MM.1S (cell line): ENCODE measurements around the gene HDGFL3.
"Not testable (repeated sequence)": the region's sequence is repeated elsewhere in the genome, so short reads cannot be mapped to it uniquely, and the experiment has no call there.

Experiments
- EZH2phosphoT487 ChIP-seq: fragments of 300-600 bp; sonication (generic); IDR thresholded peaks from 2 replicates; pipeline ENCODE4 v1.6.1; 2018; ENCODE audit warnings: antibody characterized with exemption, low read length
- TF ChIP-seq, protein P1 (sequence below): fragments of 300-600 bp; sonication (generic); IDR thresholded peaks from 2 replicates; pipeline ENCODE4 v1.5.1; 2016; ENCODE audit warnings: antibody characterized with exemption, low read length, mixed read lengths

DNA sequence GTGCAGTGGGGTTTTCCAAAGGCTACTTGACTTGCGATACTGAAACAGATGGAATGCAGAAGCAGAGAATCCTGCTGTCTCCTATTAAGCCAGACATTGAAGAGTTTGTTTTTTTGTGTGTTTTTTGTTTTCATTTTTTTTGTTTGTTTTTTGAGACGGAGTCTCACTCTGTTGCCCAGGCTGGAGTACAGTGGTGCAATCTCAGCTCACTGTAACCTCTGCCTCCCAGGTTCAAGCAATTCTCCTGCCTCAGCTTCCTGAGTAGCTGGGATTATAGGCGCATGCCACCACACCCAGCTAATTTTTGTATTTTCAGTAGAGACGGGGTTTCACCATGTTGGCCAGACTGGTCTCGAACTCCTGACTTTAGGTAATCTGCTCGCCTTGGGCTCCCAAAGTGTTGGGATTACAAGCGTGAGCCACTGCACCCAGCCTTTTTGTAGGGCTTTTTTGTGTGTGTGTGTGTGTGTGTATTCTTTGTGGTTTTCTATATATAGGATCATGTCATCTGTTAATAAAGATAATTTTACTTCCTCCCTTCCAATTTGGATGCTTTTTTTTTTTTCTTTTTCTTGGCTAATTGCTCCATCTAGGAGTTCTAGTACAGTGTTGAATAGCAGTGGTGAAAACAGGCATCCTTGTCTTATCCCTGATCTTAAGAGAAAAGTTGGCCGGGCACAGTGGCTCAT is 121.6 kb downstream of the HDGFL3 start:
- TF ChIP-seq, protein P1, sequence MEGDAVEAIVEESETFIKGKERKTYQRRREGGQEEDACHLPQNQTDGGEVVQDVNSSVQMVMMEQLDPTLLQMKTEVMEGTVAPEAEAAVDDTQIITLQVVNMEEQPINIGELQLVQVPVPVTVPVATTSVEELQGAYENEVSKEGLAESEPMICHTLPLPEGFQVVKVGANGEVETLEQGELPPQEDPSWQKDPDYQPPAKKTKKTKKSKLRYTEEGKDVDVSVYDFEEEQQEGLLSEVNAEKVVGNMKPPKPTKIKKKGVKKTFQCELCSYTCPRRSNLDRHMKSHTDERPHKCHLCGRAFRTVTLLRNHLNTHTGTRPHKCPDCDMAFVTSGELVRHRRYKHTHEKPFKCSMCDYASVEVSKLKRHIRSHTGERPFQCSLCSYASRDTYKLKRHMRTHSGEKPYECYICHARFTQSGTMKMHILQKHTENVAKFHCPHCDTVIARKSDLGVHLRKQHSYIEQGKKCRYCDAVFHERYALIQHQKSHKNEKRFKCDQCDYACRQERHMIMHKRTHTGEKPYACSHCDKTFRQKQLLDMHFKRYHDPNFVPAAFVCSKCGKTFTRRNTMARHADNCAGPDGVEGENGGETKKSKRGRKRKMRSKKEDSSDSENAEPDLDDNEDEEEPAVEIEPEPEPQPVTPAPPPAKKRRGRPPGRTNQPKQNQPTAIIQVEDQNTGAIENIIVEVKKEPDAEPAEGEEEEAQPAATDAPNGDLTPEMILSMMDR: not testable (repeated sequence)
- TF ChIP-seq EZH2phosphoT487: not testable (repeated sequence)
